ENCODE data around the gene ATG4A. TPM values are rescaled to one million over a fixed set of nuclear protein-coding genes. Genes with fewer than 3 reads are reported as not detected.

ATG4A gene
- total RNA-seq, 1 donor from 2014 or later: 4.2 TPM

Other genes starting within 250 kb of the ATG4A start
- not detected in 2 replicates for gene TEX13B, start 109.4 kb upstream of the ATG4A start, total RNA-seq
- gene VSIG1, start 46.7 kb upstream of the ATG4A start, total RNA-seq: 0.36 and 1.8 TPM in 2 replicates
- gene PSMD10, start 236 bp upstream of the ATG4A start, total RNA-seq: 46.5 and 59.2 TPM in 2 replicates